Small intestine (tissue), 7 donors: ENCODE measurements around the gene RPL36AL. TPM values are rescaled to one million over a fixed set of nuclear protein-coding genes. Genes with fewer than 3 reads are reported as not detected.
A peak's percentile ranks its signal among the peaks of the same experiment; 100 is the strongest.
"Not testable (repeated sequence)": the region's sequence is repeated elsewhere in the genome, so short reads cannot be mapped to it uniquely, and the experiment has no call there.

Experiments
- DNase-seq, 2 donors: peaks; one replicate each; pipeline versions ENCODE4 v3.0.0 to v3.0.0-alpha.2; 2013
- FAIRE-seq: peaks from 2 replicates; lab custom pipeline; 2012; peaks lifted over from hg19 to GRCh38; lab: Jason Lieb, UNC
- H3K27ac ChIP-seq, 3 donors: one replicate each; pipeline ENCODE4 v1.5.1; 2013; ENCODE audit warnings: low read length in 2 of 3, mild to moderate bottlenecking in 2 of 3, control low read depth in 1 of 3, inconsistent platforms in 1 of 3, low read depth in 1 of 3, moderate library complexity in 1 of 3
- H3K27me3 ChIP-seq, 3 donors: one replicate each; pipeline ENCODE4 v1.6.1; 2013; ENCODE audit warnings: low read length in 3 of 3, inconsistent platforms in 1 of 3; ENCODE audit not compliant: control insufficient read depth in 3 of 3, insufficient read depth in 3 of 3
- H3K36me3 ChIP-seq, 3 donors: one replicate each; pipeline ENCODE4 v1.6.1; 2013; ENCODE audit warnings: low read length in 3 of 3, inconsistent platforms in 1 of 3, low read depth in 1 of 3, mild to moderate bottlenecking in 1 of 3, moderate library complexity in 1 of 3; ENCODE audit not compliant: control insufficient read depth in 3 of 3, insufficient read depth in 2 of 3
- H3K4me1 ChIP-seq, 3 donors: one replicate each; pipeline ENCODE4 v1.6.1; 2013; ENCODE audit warnings: low read length in 2 of 3, inconsistent platforms in 1 of 3, low read depth in 1 of 3, mild to moderate bottlenecking in 1 of 3, moderate library complexity in 1 of 3; ENCODE audit not compliant: control insufficient read depth in 3 of 3, insufficient read depth in 2 of 3
- H3K4me3 ChIP-seq, 3 donors: one replicate each; pipeline ENCODE4 v1.5.1; 2013; ENCODE audit warnings: low read length in 3 of 3, control low read depth in 1 of 3, inconsistent platforms in 1 of 3, low read depth in 1 of 3, mild to moderate bottlenecking in 1 of 3, moderate library complexity in 1 of 3
- H3K9me3 ChIP-seq, 2 donors: one replicate each; pipeline ENCODE4 v1.6.1; 2013; ENCODE audit warnings: low read depth in 1 of 2, low read length in 1 of 2; ENCODE audit not compliant: control insufficient read depth in 2 of 2, insufficient read depth in 1 of 2
- WGBS, 3 donors: extraction: QIAGEN DNeasy Blood & Tissue Kit; methylation state at CpG; one replicate each; pipeline ENCODE4 v1.1.7; 2013; 5-methylcytosine and 5-hydroxymethylcytosine counted together
- polyA plus RNA-seq, 4 donors: library from polyadenylated mRNA; stranded (reverse) in 3 of 4; unstranded in 1 of 4; fragments of 200-250 nt in 3 of 4; fragments of 120-200 nt in 1 of 4; gene quantifications; one replicate each; pipeline versions ENCODE4 v1.2.1 to v1.2.3, GENCODE V29; 2013
- donor health status: healthy with polysubstance abuse.
- donor health status: control.
- donor health status: control.
- donor health status: Bipolar disorder and iron deficiency.
- donor health status: healthy.

The RPL36AL gene
- polyA plus RNA-seq, 4 donors, result 328 to 910 (median 674) TPM

DNA sequence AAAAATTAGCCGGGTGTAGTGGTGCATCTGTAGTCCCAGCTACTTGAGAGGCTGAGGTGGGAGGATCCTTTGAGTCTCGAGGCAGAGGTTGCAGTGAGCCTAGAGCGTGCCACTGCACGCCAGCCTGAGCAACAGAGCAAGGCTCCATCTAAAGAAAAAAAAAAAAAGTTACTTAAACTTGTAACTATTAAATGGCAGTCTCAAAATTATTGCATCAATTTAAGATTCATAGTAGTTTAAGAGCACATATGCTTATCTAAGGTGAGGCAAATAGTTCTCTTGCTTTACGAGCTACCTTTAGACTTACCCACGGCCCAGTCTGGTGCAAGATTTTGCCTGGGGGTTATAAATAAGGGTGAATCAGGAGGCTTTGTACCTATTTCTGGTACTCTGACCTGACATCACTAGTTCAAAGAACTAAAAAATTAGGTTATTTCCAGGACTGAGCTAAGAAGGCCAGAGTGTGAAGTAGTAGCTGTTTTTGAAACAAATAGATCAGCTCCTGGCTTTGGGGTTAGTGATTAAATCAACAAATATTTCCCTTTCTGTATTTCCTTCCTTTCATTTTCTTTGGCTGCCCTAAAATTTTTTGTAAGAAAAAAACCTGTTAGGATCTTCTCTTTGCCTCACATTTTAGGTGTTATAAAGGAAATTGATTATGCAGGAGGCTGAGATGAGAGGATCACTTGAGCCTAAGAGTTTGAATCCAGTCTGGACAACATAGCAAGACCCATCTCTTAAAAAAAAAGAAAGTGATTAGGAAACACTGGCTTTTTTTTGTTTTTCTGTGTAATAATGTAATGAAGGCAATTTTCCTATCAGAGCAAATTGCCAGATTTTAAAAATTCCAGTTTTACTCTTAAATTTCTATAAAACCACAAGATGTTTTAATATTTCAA is 3.8 kb upstream of the RPL36AL start:
- peaks cover 0 to 9% (median 5%) of the 10 kb centered on the region in 3 donors for H3K4me1 ChIP-seq
- FAIRE-seq (no peak), DNase-seq (peak; percentile 65 to 77)
- peak overlapping the region in 1 of 3 donors; percentile 35 for H3K4me3 ChIP-seq
- peaks cover 0 to 19% (median 1%) of the 10 kb centered on the region in 3 donors for H3K36me3 ChIP-seq
- WGBS, 3 donors, result 12 to 51% (median 16%) methylated on average over 6 of the region's 6 CpGs
- peak overlapping the region; percentile 21 to 36 (median 24) for H3K27ac ChIP-seq
- H3K27me3 ChIP-seq, result no peaks in the 10 kb centered on the region
- H3K9me3 ChIP-seq, result no peaks in the 10 kb centered on the region

DNA sequence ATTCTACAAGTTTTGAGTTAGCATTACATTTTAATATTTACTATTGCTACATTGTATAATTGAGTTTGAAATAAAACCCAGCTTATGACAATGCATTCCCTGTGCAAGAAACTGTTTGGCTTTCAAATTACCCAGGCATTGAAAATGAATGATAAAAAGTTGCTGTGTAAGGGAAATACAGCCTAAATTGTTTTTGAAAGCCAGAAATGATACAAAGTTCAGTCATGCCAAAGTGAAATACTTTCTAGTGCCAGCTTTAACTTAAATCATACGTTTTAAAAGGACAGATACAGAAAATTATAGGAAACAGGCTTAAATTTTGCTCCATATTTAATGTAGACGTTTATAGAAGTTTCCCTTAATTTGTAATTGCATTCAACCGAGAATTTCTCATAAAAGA is 3.0 kb upstream of the RPL36AL start:
- H3K4me1 ChIP-seq, result peaks cover 0 to 9% (median 5%) of the 10 kb centered on the region in 3 donors
- FAIRE-seq (no peak), DNase-seq (no peak)
- H3K27ac ChIP-seq, result peak overlapping the region in 2 of 3 donors; percentile 6 to 24
- whole genome bisulfite sequencing, 3 donors, result 11 to 44% (median 14%) methylated on average over 3 of the region's 3 CpGs
- H3K9me3 ChIP-seq, result no peaks in the 10 kb centered on the region
- H3K27me3 ChIP-seq, result no peaks in the 10 kb centered on the region
- peak overlapping the region in 1 of 3 donors; percentile 35 for H3K4me3 ChIP-seq
- peaks cover 0 to 17% (median 1%) of the 10 kb centered on the region in 3 donors for H3K36me3 ChIP-seq

DNA sequence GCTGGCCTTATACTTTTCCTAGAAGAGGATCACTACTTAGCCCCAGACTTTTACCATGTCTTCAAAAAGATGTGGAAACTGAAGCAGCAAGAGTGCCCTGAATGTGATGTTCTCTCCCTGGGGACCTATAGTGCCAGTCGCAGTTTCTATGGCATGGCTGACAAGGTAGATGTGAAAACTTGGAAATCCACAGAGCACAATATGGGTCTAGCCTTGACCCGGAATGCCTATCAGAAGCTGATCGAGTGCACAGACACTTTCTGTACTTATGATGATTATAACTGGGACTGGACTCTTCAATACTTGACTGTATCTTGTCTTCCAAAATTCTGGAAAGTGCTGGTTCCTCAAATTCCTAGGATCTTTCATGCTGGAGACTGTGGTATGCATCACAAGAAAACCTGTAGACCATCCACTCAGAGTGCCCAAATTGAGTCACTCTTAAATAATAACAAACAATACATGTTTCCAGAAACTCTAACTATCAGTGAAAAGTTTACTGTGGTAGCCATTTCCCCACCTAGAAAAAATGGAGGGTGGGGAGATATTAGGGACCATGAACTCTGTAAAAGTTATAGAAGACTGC is 1.7 kb upstream of the RPL36AL start:
- Histone ChIP-seq H3K4me1 (peaks cover 0 to 9% (median 5%) of the 10 kb centered on the region in 3 donors), H3K27ac (peak overlapping the region in 2 of 3 donors; percentile 86 to 99), H3K27me3 (no peaks in the 10 kb centered on the region), H3K9me3 (no peaks in the 10 kb centered on the region), H3K4me3 (peak overlapping the region; percentile 77 to 87 (median 81)), H3K36me3 (peaks cover 0 to 21% (median 7%) of the 10 kb centered on the region in 3 donors)
- FAIRE-seq, result no peak
- 6 to 41% (median 21%) methylated on average over 3 of the region's 3 CpGs for WGBS, 3 donors
- no peak for DNase-seq

DNA sequence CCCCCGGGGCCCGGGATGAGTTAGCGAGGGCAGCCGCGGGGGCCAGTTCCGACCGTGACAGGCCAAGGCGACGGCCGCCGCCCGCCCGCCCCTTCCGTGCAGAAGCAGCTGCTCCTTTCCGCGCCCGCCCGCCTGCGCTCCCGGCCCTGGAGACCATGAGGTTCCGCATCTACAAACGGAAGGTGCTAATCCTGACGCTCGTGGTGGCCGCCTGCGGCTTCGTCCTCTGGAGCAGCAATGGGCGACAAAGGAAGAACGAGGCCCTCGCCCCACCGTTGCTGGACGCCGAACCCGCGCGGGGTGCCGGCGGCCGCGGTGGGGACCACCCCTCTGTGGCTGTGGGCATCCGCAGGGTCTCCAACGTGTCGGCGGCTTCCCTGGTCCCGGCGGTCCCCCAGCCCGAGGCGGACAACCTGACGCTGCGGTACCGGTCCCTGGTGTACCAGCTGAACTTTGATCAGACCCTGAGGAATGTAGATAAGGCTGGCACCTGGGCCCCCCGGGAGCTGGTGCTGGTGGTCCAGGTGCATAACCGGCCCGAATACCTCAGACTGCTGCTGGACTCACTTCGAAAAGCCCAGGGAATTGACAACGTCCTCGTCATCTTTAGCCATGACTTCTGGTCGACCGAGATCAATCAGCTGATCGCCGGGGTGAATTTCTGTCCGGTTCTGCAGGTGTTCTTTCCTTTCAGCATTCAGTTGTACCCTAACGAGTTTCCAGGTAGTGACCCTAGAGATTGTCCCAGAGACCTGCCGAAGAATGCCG is 872 bp upstream of the RPL36AL start:
- DNase-seq (peak in 1 of 2 donors; percentile 66), FAIRE-seq (no peak)

DNA sequence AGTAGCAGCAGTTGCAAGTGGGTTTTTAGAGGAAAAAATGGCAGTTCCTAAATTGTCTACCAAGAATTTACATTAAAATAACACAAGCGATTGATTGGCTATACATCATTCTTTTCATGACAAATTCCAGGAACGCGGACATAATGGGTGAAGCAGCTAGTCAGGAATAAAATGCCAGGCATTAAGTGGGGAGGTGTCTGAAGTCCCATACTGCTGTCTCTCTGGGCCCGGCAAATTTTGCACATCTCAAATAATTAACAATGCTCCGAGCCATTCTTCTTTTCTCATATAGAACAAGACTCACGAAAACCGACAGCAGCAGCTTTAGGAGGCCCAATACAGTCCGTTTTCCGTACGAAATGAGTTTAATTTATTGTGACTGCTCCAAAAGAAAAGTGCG is 696 bp downstream of the RPL36AL start:
- Histone ChIP-seq H3K9me3 (no peaks in the 10 kb centered on the region), H3K27me3 (no peaks in the 10 kb centered on the region), H3K4me3 (peak overlapping the region; percentile 77 to 87 (median 81)), H3K27ac (peak overlapping the region; percentile 86 to 99 (median 98)), H3K36me3 (peaks cover 0 to 23% (median 5%) of the 10 kb centered on the region in 3 donors), H3K4me1 (peaks cover 0 to 9% (median 5%) of the 10 kb centered on the region in 3 donors)
- DNase-seq (no peak), FAIRE-seq (no peak)
- WGBS, 3 donors, result 0 to 1% (median 0%) methylated on average over 11 of the region's 11 CpGs

More for the DNA sequence above, 872 bp upstream of the RPL36AL start:
- H3K27ac ChIP-seq, result peak overlapping the region; percentile 86 to 99 (median 86)
- H3K4me1 ChIP-seq, result peaks cover 0 to 9% (median 5%) of the 10 kb centered on the region in 3 donors
- peak overlapping the region; percentile 77 to 87 (median 81) for H3K4me3 ChIP-seq
- no peaks in the 10 kb centered on the region for H3K9me3 ChIP-seq
- 1 to 2% (median 2%) methylated on average over 39 to 65 of the region's 65 CpGs for WGBS, 3 donors
- H3K27me3 ChIP-seq, result no peaks in the 10 kb centered on the region
- peaks cover 0 to 19% (median 5%) of the 10 kb centered on the region in 3 donors for H3K36me3 ChIP-seq

DNA sequence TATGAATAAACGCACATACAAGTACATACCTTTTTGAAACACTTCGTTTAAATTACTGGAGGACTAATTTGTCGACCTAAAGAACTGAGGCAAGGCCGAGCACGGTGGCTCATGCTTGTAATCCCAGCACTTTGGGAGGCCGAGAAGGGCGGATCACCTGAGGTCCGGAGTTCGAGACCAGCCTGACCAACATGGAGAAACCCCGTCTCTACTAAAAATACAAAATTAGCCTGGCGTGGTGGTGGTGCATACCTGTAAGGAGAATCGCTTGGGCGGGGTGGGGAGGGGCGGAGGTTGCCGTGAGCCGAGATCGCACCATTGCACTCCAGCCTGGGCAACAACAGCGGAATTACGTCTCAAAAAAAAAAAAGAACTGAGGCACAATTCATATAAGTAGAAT is 1.2 kb downstream of the RPL36AL start:
- Histone ChIP-seq H3K36me3 (peaks cover 0 to 23% (median 5%) of the 10 kb centered on the region in 3 donors), H3K27ac (peak overlapping the region in 2 of 3 donors; percentile 98 to 99), H3K4me3 (peak overlapping the region; percentile 77 to 87 (median 81))
- DNase-seq, H3K27me3 ChIP-seq, FAIRE-seq, H3K4me1 ChIP-seq, H3K9me3 ChIP-seq: not testable (repeated sequence)
- WGBS, 3 donors, result 8 to 50% (median 15%) methylated on average over 19 of the region's 19 CpGs

DNA sequence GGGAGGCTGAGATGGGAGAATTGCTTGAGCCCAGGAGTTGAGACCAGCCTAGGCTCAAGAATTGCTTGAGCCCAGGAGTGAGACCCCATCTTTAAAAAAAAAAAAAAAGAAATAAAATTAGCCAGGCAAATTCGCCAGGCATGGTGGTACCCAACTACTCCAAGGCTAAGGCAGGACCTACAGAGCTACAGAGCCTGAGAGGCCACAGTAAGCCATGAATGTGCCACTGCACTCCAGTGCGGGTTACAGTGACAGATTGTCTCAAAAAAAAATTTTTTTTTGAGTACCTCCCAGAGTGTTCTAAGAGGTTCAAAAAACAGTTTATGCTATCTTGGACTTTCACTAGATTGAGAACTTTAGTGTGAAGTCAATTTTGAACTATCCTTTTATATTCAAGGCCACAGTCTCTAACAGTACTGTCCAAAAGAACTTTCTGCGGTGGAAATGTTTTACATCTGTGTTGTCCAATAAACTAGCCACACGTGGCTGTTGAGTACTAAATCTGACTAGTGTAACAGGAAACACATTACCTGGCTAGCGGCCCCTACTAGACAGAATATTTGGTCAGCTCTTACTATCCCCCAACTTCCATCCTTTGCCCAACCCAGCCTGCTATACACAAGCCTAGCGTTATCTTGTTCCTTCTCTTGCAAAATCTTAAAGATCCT is 2.4 kb downstream of the RPL36AL start:
- 83 to 85% (median 84%) methylated on average over 6 of the region's 6 CpGs for WGBS, 3 donors
- FAIRE-seq (no peak), DNase-seq (no peak)
- H3K9me3 ChIP-seq, result no peaks in the 10 kb centered on the region
- no peak overlapping the region for H3K4me3 ChIP-seq
- peaks cover 0 to 25% (median 5%) of the 10 kb centered on the region in 3 donors for H3K36me3 ChIP-seq
- H3K27me3 ChIP-seq, result no peaks in the 10 kb centered on the region
- no peak overlapping the region for H3K27ac ChIP-seq
- H3K4me1 ChIP-seq, result peaks cover 0 to 6% (median 5%) of the 10 kb centered on the region in 3 donors
